Measurements from ENCODE around the gene WDR1. TPM values are rescaled to one million over a fixed set of nuclear protein-coding genes. Genes with fewer than 3 reads are reported as not detected.

The WDR1 gene
- total and polyA plus RNA-seq, 8 donors = 30.0 to 102 (median 57.7) TPM

DNA sequence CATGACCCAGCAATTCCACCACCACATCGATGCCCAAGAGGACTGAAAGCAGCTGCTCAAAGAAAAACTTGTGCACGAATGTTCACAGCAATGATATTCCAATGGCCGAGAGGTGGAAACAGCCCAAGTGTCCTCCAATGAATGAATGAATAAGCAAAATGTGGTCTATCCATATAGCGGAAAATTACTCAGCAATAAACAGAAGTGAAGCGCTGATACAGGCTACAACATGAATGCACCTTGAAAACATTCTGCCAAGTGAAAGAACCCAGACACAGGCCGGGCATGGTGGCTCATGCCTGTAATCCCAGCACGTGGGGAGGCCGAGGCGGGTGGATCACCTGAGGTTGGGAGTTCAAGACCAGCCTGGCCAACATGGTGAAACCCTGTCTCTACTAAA is 90.1 kb downstream of the WDR1 start:
- no peak for ATAC-seq
- intact Hi-C loops (cut with DNase I) = no loop called here
- WGBS, 2 donors = 61 to 69% methylated on average over 9 of the region's 9 CpGs

DNA sequence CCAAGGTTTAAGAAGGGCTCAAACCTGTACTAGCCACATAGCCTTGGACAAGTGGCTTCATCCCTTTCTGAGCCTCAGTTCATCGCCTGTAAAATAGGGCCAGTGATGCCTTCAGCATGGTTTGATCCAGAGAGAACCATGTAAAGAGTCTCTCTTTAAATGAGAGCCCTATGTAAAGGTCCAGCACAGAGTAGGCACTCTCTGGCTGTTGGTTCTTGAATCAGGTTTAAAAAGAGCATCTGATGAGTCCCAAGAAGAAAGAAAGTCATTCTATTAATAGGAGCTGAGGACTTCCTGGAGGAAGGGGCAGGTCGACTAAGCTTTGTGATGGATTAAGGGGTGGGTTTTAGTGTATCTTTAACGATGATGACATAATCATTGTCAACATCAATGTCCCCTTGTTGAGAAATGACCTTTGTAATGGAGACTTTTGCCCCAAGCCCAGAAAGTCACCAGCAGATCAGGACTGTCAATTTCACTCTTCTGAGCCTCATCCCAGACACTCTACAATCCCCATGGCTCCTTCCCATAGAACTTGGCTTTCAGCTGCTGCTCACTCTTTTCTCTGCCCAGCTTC is 91.3 kb downstream of the WDR1 start:
- 48 to 54% methylated on average over 3 of the region's 3 CpGs for WGBS, 2 donors
- no peaks in the 10 kb centered on the region for H3K9me3 ChIP-seq
- DNase-seq (no peak), ATAC-seq (no peak), FAIRE-seq (no peak)
- H3K36me3 ChIP-seq = no peaks in the 10 kb centered on the region
- no peaks in the 10 kb centered on the region for H3K27me3 ChIP-seq
- no peak overlapping the region for H3K27ac ChIP-seq
- no peaks in the 10 kb centered on the region for H3K4me1 ChIP-seq
- no peak overlapping the region for H3K4me3 ChIP-seq
- no peak for TF ChIP-seq CTCF (IDR thresholded peaks at IDR 0.05)
- intact Hi-C loops (cut with DNase I) = no loop called here

More for the DNA sequence above, 90.1 kb downstream of the WDR1 start:
- no peaks in the 10 kb centered on the region for H3K9me3 ChIP-seq
- no peaks in the 10 kb centered on the region for H3K4me1 ChIP-seq
- no peaks in the 10 kb centered on the region for H3K36me3 ChIP-seq
- H3K27ac ChIP-seq = no peak overlapping the region
- H3K27me3 ChIP-seq = no peaks in the 10 kb centered on the region
- H3K4me3 ChIP-seq = no peak overlapping the region
- FAIRE-seq = no peak
- no peak for DNase-seq
- no peak for TF ChIP-seq CTCF (IDR thresholded peaks at IDR 0.05)

Small RNAs within 50 kb of the gene (microRNA-seq; reads per million reads assigned to microRNA genes)
- 0 to 0.59 reads per million in 2 donors for gene MIR3138

Other genes with a start within 250 kb of the WDR1 start
- 1 to 10 TPM; 1.2 to 5.7 (median 2.6) TPM for gene SLC2A9, start 95.3 kb downstream of the WDR1 start, total RNA-seq
- 1 to 10 TPM; 1.9 to 2.2 TPM for gene SLC2A9, start 95.3 kb downstream of the WDR1 start, polyA plus RNA-seq